GM21529 (cell line): ENCODE measurements around the gene CYP2C9.

Experiments
- ATAC-seq: cut with Tn5 transposase; IDR thresholded peaks from one replicate; pipeline ENCODE4 v1.9.1; 2021; ENCODE audit not compliant: unreplicated experiment

CYP2C9 gene

DNA sequence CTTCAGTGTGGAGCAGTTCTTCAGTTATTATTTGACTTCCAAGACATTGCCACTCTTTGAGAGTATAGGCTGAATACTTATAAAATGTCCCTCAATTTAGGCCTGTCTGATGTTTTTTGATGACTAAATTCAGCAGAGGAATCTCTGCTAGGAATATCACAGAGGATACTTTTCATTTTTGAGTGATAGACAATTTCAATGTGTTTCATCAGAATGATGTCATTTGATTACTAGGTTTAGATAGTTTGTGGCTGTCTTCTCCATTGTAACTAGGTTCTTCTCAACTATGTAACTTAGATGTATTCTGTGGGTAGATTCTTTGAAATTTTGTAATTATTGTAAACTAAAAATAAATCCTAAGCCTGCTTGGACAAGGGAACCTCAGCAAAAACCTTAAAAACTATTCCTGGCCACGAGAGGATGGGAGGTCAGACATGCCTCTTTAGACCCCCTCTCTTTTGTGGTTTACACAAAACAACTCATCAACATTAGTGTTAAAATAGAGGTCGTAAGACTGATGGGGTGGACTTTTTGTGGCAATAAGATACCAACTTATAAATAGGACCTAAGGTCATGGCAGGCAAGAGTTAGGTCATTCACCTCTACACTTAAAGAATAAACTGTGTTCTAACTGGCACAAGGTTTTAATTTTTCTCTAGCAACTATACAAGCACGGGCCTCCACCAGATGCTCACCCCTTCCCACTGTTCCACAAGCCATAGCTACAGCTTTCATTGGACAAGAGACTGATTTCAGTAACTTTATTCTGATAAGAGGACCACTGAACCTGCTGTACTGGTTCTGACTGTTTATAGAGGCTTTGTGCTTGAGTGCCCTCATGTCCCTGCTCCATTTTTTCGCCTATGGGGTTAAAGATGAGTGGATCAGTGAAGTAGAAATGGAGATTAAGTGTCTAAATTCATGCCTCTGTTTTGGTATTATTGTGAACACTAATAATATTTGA, 97.2 kb downstream of the CYP2C9 start:
- no peak for ATAC-seq

- no peak for ATAC-seq
These were observed 100.8 kb downstream of the CYP2C9 start for GRCh38 chr10:95039281-95039680.
